GM21529 (cell line): ENCODE data around the gene MDH2.
"Not testable (repeated sequence)": the region's sequence is repeated elsewhere in the genome, so short reads cannot be mapped to it uniquely, and the experiment has no call there.

Source experiments
- ATAC-seq: cut with Tn5 transposase; IDR thresholded peaks from one replicate; pipeline ENCODE4 v1.9.1; 2021; ENCODE audit not compliant: unreplicated experiment

MDH2 gene

GRCh38 chr7:76106893-76107292 lies 59.0 kb downstream of the MDH2 start:
- no peak for ATAC-seq

- ATAC-seq = no peak
These were observed 60.8 kb downstream of the MDH2 start for GRCh38 chr7:76108540-76109233.

GRCh38 chr7:76113042-76113630 lies 65.2 kb downstream of the MDH2 start:
- ATAC-seq = not testable (repeated sequence)

DNA sequence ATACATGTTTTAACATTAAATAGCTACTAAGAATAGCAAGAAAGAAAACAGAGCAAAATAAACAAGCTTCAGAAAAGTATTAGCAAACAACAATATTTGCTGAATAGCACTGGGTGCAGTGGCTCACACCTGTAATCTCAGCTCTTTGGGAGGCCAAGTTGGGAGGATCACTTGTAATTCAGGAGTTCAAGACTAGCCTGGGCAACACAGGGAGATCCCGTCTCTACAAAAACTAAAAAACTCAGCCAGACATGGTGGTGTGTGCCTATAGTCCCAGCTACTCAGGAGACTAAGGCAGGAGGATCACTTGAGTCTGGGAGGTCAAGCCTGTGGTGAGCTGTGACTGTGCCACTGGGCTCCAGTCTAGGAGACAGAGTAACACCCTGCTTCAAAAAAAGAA lies 66.8 kb downstream of the MDH2 start:
- ATAC-seq = not testable (repeated sequence)
